NCI-H2196 treated with DMSO at 0.1 percent for 48 hours (cell line): ENCODE data around the gene TBC1D3I.
"Not testable (repeated sequence)": the region's sequence is repeated elsewhere in the genome, so short reads cannot be mapped to it uniquely, and the experiment has no call there.

Experiments used
- DNase-seq: peaks from one replicate; lab custom pipeline; 2025; ENCODE audit not compliant: unreplicated experiment; lab: John Stamatoyannopoulos, UW

Gene TBC1D3I

GRCh38 chr17:36207383-36207782 is 57.0 kb downstream of the TBC1D3I start:
- not testable (repeated sequence) for DNase-seq

GRCh38 chr17:36206486-36206821 is 57.9 kb downstream of the TBC1D3I start:
- DNase-seq = not testable (repeated sequence)

DNA sequence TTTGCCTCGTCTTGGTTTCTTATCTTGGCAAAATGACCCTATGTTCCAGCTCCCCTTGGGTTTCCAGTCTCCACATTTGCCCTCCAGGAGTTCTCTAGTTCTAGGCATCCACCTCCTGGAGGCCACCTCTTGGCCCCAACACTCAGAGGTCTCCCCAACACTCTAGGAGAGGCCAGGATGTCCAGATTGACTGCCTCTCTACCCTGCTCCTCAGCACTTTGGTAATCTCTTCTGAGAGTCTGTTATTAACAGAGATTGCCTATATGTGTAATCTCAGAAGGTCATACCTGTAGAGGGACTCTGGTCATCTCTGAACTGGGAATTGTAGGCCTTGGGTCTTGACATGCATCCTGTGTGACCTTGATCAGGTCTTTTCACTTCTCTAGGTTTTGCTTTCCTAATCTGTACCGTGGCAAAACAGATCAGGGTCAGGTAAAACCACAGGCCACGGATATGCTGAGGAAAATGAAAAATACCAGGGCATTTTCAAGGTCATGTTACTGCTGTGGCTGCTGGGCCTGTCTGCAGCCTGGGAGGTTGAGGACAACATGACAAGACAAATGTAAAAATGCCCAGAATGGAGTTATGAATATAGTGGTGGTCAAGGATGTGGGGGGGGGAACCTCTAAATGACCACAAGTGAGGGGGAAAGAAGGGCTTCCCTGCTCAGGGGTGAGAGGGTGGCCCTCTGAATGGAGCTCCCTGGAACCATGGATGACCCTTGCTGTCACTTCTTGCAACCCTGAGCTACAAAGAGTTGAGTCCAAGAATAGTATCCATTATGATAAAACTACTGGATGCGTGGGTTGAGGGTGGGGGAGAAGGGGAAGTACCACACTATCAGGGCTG is 58.5 kb downstream of the TBC1D3I start:
- no peak for DNase-seq

DNA sequence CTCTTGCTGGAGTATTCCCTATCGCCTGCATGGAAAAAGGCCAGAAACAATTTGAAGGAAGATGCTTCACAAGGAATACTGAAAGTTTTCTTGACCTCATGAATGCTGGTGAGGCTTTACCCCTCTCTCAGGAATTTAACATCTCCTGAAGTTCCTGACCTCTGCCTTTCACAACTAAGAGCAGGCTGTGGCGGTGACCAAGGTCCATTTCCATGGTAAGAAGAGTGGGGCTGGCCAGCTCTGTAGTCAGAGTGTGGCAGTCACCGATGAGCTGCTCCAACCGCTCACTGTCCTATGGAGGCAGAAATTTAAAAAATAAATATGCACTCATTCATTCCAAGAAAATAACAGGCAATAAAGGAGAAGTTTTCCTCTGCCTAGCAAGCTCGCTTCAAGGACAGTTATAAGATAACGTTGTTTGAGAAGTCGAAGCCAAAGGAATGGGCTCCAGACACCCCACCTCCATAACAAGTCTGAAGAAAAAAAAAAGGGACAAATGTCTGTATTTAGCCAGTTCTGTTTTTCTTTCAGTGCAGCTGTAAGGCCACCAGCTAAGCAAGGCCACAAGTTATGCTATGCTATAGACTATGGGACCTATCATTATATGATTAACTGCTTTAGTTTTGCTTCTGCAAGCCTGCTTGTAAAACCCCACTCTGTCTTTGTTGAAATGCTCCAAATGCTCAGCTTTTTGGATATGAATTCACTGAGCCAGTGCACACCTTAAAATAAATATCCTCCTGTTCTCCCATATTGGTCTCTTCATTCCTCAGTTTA is 59.5 kb downstream of the TBC1D3I start:
- DNase-seq = no peak
